H9 (cell line): ENCODE results near the gene NTPCR. TPM values are rescaled to one million over a fixed set of nuclear protein-coding genes. Genes with fewer than 3 reads are reported as not detected.

ENCODE experiments used
- DNase-seq: peaks from one replicate; pipeline ENCODE4 v3.0.0-alpha.2; 2017
- H2AFZ ChIP-seq: one replicate; pipeline ENCODE4 v1.6.1; 2013; ENCODE audit warnings: mild to moderate bottlenecking, low read length, control low read depth, moderate library complexity
- H2AK5ac ChIP-seq: 2 replicates; pipeline ENCODE4 v1.6.1; 2013; ENCODE audit warnings: low read length, control low read depth, mixed read lengths; ENCODE audit not compliant: insufficient read length
- H2BK120ac ChIP-seq: one replicate; pipeline ENCODE4 v1.6.1; 2013; ENCODE audit warnings: low read depth, mild to moderate bottlenecking, low read length, control low read depth, inconsistent platforms; ENCODE audit not compliant: poor library complexity, severe bottlenecking
- H2BK12ac ChIP-seq: 2 replicates; pipeline ENCODE4 v1.6.1; 2013; ENCODE audit warnings: low read length, control low read depth, mixed read lengths, low read depth; ENCODE audit not compliant: insufficient read length
- H2BK15ac ChIP-seq: 2 replicates; pipeline ENCODE4 v1.6.1; 2013; ENCODE audit warnings: low read depth, low read length, control low read depth
- H2BK20ac ChIP-seq: one replicate; pipeline ENCODE4 v1.6.1; 2013; ENCODE audit warnings: low read depth, mild to moderate bottlenecking, low read length, control low read depth, inconsistent platforms; ENCODE audit not compliant: poor library complexity, severe bottlenecking
- H2BK5ac ChIP-seq: 2 replicates; pipeline ENCODE4 v1.6.1; 2013; ENCODE audit warnings: low read length, control low read depth, mixed read lengths; ENCODE audit not compliant: insufficient read length
- H3K14ac ChIP-seq: 2 replicates; pipeline ENCODE4 v1.6.1; 2013; ENCODE audit warnings: low read length, control low read depth; ENCODE audit not compliant: insufficient read depth
- H3K18ac ChIP-seq: 2 replicates; pipeline ENCODE4 v1.6.1; 2013; ENCODE audit warnings: low read depth, mild to moderate bottlenecking, mixed read lengths, low read length, control low read depth; ENCODE audit not compliant: insufficient read length
- H3K23ac ChIP-seq: 2 replicates; pipeline ENCODE4 v1.6.1; 2013; ENCODE audit warnings: low read length, control low read depth, mixed read lengths, low read depth; ENCODE audit not compliant: insufficient read length
- H3K23me2 ChIP-seq: 2 replicates; pipeline ENCODE4 v1.6.1; 2013; ENCODE audit warnings: low read depth, mild to moderate bottlenecking, mixed read lengths, low read length, control low read depth; ENCODE audit not compliant: insufficient read length, poor library complexity, severe bottlenecking
- H3K27ac ChIP-seq: 2 replicates; pipeline ENCODE4 v1.5.1; 2013; ENCODE audit warnings: low read length, control low read depth, mixed read lengths, low read depth; ENCODE audit not compliant: insufficient read length
- H3K27me3 ChIP-seq: 2 replicates; pipeline ENCODE4 v1.6.1; 2013; ENCODE audit warnings: low read length, control low read depth, inconsistent platforms; ENCODE audit not compliant: insufficient read depth
- H3K4ac ChIP-seq: 2 replicates; pipeline ENCODE4 v1.6.1; 2013; ENCODE audit warnings: low read depth, mild to moderate bottlenecking, control low read depth, inconsistent platforms, low read length, moderate library complexity
- H3K4me1 ChIP-seq: 2 replicates; pipeline ENCODE4 v1.6.1; 2013; ENCODE audit warnings: low read length, control low read depth, inconsistent platforms; ENCODE audit not compliant: insufficient read depth
- H3K4me2 ChIP-seq: 2 replicates; pipeline ENCODE4 v1.6.1; 2013; ENCODE audit warnings: low read length, control low read depth, mixed read lengths; ENCODE audit not compliant: insufficient read length, insufficient read depth
- H3K56ac ChIP-seq: 2 replicates; pipeline ENCODE4 v1.6.1; 2013; ENCODE audit warnings: low read depth, mild to moderate bottlenecking, mixed read lengths, low read length, control low read depth; ENCODE audit not compliant: insufficient read length
- H3K79me1 ChIP-seq: 2 replicates; pipeline ENCODE4 v1.6.1; 2013; ENCODE audit warnings: low read depth, mild to moderate bottlenecking, moderate library complexity, low read length, control low read depth, inconsistent platforms; ENCODE audit not compliant: insufficient read depth, poor library complexity, severe bottlenecking
- H3K79me2 ChIP-seq: 2 replicates; pipeline ENCODE4 v1.6.1; 2013; ENCODE audit warnings: low read length, control low read depth, inconsistent platforms; ENCODE audit not compliant: insufficient read depth
- H3K9ac ChIP-seq: 2 replicates; pipeline ENCODE4 v1.6.1; 2013; ENCODE audit warnings: low read length, control low read depth, mixed read lengths; ENCODE audit not compliant: insufficient read length; ENCODE audit errors: extremely low read depth
- H3K9me3 ChIP-seq: one replicate; pipeline ENCODE4 v1.6.1; 2013; ENCODE audit warnings: low read depth, low read length, inconsistent platforms; ENCODE audit not compliant: control insufficient read depth
- H3T11ph ChIP-seq: one replicate; pipeline ENCODE4 v1.6.1; 2013; ENCODE audit warnings: mild to moderate bottlenecking, low read length, control low read depth, inconsistent platforms
- H4K20me1 ChIP-seq: one replicate; pipeline ENCODE4 v1.6.1; 2013; ENCODE audit not compliant: control insufficient read depth, insufficient read length, insufficient read depth
- H4K5ac ChIP-seq: 2 replicates; pipeline ENCODE4 v1.6.1; 2013; ENCODE audit warnings: low read depth, mild to moderate bottlenecking, mixed read lengths, low read length, control low read depth; ENCODE audit not compliant: insufficient read length
- H4K8ac ChIP-seq: replicated peaks from 2 replicates; pipeline ENCODE4 v1.6.1; 2013; ENCODE audit warnings: low read length, control low read depth, mixed read lengths, low read depth; ENCODE audit not compliant: insufficient read length
- H4K91ac ChIP-seq: 2 replicates; pipeline ENCODE4 v1.6.1; 2013; ENCODE audit warnings: low read depth, mild to moderate bottlenecking, moderate library complexity, mixed read lengths, low read length, control low read depth; ENCODE audit not compliant: insufficient read length
- H3K27ac Mint-ChIP-seq, 3 experiments: 2 replicates in 2 of 3; 3 replicates in 1 of 3; pipeline ENCODE4 v1.8.0; 2020 to 2021; ENCODE audit warnings: mixed read lengths in 3 of 3, mild to moderate bottlenecking in 1 of 3, moderate library complexity in 1 of 3
- H3K27me3 Mint-ChIP-seq: 2 replicates; pipeline ENCODE4 v1.8.0; 2021; ENCODE audit warnings: low read depth, mild to moderate bottlenecking, moderate library complexity, mixed read lengths
- H3K36me3 Mint-ChIP-seq, 3 experiments: 2 replicates in 2 of 3; 3 replicates in 1 of 3; pipeline ENCODE4 v1.8.0; 2020 to 2021; ENCODE audit warnings: low read depth in 3 of 3, mixed read lengths in 3 of 3; ENCODE audit not compliant: insufficient read depth in 1 of 3
- H3K4me1 Mint-ChIP-seq, 2 experiments: 2 replicates each; pipeline ENCODE4 v1.8.0; 2020; ENCODE audit warnings: mixed read lengths in 2 of 2
- H3K4me3 Mint-ChIP-seq, 2 experiments: 2 replicates in 1 of 2; 3 replicates in 1 of 2; pipeline ENCODE4 v1.8.0; 2020 to 2021; ENCODE audit warnings: mild to moderate bottlenecking in 2 of 2, mixed read lengths in 2 of 2, moderate library complexity in 1 of 2
- H3K9me3 Mint-ChIP-seq, 2 experiments: 2 replicates in 1 of 2; 3 replicates in 1 of 2; pipeline ENCODE4 v1.8.0; 2020; ENCODE audit warnings: mild to moderate bottlenecking in 2 of 2, mixed read lengths in 2 of 2, moderate library complexity in 1 of 2
- CTCF ChIP-seq: fragments of 200-600 bp; sonication (generic); conservative IDR thresholded peaks from 3 replicates; pipeline ENCODE4 v1.8.0; 2021; ENCODE audit warnings: antibody characterized with exemption, mild to moderate bottlenecking
- WGBS: extraction: QIAGEN DNeasy Blood & Tissue Kit; methylation state at CpG from one replicate; pipeline ENCODE4 v1.1.7; 2013; ENCODE audit warnings: missing lambda C conversion rate, low lambda C conversion rate, mixed read lengths; ENCODE audit not compliant: insufficient read length; ENCODE audit errors: extremely low coverage; 5-methylcytosine and 5-hydroxymethylcytosine counted together
- total RNA-seq: library from RNA; stranded (reverse); gene quantifications from 2 replicates; pipeline ENCODE4 v1.2.1, GENCODE V29; 2021

The NTPCR gene
- total RNA-seq, 1 experiment from 2014 or later: 87.4 TPM

GRCh38 chr1:232998138-232998537 is 47.7 kb downstream of the NTPCR start:
- no peak overlapping the region for H3K56ac ChIP-seq
- H4K8ac ChIP-seq: no peak overlapping the region
- Mint-ChIP-seq H3K9me3 (peaks cover 25 to 29% of the 10 kb centered on the region in 2 experiments), H3K27me3 (no peaks in the 10 kb centered on the region; the same call in 1 of the 2 replicates), H3K27ac (no peak overlapping the region), H3K36me3 (peaks cover 80 to 85% (median 82%) of the 10 kb centered on the region in 3 experiments), H3K4me3 (no peak overlapping the region), H3K4me1 (peaks cover 4 to 10% of the 10 kb centered on the region in 2 experiments)
- peaks cover 18% of the 10 kb centered on the region for H3K9me3 ChIP-seq
- no CpG with 5 or more reads among the region's 15 CpGs for WGBS
- no peak for DNase-seq
- no peaks in the 10 kb centered on the region for H3K27me3 ChIP-seq
- no peaks in the 10 kb centered on the region for H4K20me1 ChIP-seq
- no peak overlapping the region for H4K5ac ChIP-seq
- no peak overlapping the region for H2AFZ ChIP-seq
- H2BK12ac ChIP-seq: no peak overlapping the region
- H3K27ac ChIP-seq: no peak overlapping the region
- no peak overlapping the region for H3K9ac ChIP-seq
- no peaks in the 10 kb centered on the region for H3K79me2 ChIP-seq
- H3T11ph ChIP-seq: no peak overlapping the region
- H3K79me1 ChIP-seq: no peaks in the 10 kb centered on the region
- TF ChIP-seq CTCF: peak; percentile 22; the same call in 2 of the 3 replicates
- no peak overlapping the region for H4K91ac ChIP-seq
- H2BK15ac ChIP-seq: no peak overlapping the region
- no peak overlapping the region for H2BK5ac ChIP-seq
- no peak overlapping the region for H2BK120ac ChIP-seq
- no peak overlapping the region for H3K4ac ChIP-seq
- no peak overlapping the region for H2AK5ac ChIP-seq
- no peaks in the 10 kb centered on the region for H3K23me2 ChIP-seq
- no peak overlapping the region for H3K18ac ChIP-seq
- H3K23ac ChIP-seq: no peak overlapping the region
- H3K14ac ChIP-seq: no peak overlapping the region
- H2BK20ac ChIP-seq: no peak overlapping the region
- H3K4me1 ChIP-seq: no peaks in the 10 kb centered on the region
- no peak overlapping the region for H3K4me2 ChIP-seq
